ENCODE data around the gene SDR39U1. TPM values are rescaled to one million over a fixed set of nuclear protein-coding genes. Genes with fewer than 3 reads are reported as not detected.

Gene SDR39U1
- total and polyA plus RNA-seq, 10 of the 15 experiments (the other 5 are each of a cell fraction or from before 2014, with no cell fraction given): 14.0 to 89.3 (median 42.2) TPM

DNA sequence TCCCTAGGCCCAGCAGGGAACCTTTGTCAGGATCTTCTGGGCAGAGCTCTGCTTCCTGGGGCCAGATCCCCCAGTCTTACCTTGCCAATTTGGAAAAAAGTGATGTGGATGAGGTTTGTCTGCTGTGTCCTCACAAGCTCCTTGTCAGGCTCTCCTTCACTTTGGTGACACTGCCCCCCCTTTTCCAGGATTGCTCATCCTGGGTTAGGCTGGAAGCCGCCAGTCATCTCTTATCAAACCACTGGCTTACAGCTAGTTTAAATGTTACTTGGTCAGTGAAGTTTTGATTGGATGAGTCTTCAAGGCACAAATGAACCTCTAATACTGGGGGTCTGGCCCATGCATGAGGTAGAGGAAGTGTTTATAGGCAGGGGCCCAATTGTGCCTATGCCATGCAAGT, 28.5 kb downstream of the SDR39U1 start (continued):
- TF ChIP-seq, protein P1, sequence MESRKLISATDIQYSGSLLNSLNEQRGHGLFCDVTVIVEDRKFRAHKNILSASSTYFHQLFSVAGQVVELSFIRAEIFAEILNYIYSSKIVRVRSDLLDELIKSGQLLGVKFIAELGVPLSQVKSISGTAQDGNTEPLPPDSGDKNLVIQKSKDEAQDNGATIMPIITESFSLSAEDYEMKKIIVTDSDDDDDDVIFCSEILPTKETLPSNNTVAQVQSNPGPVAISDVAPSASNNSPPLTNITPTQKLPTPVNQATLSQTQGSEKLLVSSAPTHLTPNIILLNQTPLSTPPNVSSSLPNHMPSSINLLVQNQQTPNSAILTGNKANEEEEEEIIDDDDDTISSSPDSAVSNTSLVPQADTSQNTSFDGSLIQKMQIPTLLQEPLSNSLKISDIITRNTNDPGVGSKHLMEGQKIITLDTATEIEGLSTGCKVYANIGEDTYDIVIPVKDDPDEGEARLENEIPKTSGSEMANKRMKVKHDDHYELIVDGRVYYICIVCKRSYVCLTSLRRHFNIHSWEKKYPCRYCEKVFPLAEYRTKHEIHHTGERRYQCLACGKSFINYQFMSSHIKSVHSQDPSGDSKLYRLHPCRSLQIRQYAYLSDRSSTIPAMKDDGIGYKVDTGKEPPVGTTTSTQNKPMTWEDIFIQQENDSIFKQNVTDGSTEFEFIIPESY (IDR thresholded peaks at IDR 0.05): no peak
- TF ChIP-seq, protein P2, sequence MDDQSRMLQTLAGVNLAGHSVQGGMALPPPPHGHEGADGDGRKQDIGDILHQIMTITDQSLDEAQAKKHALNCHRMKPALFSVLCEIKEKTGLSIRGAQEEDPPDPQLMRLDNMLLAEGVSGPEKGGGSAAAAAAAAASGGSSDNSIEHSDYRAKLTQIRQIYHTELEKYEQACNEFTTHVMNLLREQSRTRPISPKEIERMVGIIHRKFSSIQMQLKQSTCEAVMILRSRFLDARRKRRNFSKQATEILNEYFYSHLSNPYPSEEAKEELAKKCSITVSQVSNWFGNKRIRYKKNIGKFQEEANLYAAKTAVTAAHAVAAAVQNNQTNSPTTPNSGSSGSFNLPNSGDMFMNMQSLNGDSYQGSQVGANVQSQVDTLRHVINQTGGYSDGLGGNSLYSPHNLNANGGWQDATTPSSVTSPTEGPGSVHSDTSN (IDR thresholded peaks at IDR 0.05; ENCODE audit: insufficient replicate concordance, low read depth, low read length): no peak
- no peak for TF ChIP-seq ETV6 (conservative IDR thresholded peaks at IDR 0.05 in 1 of 2, IDR thresholded peaks at IDR 0.05 in 1 of 2; ENCODE audit: borderline replicate concordance in 1 of 2, low read depth in 1 of 2)
- TF ChIP-seq, protein P3, sequence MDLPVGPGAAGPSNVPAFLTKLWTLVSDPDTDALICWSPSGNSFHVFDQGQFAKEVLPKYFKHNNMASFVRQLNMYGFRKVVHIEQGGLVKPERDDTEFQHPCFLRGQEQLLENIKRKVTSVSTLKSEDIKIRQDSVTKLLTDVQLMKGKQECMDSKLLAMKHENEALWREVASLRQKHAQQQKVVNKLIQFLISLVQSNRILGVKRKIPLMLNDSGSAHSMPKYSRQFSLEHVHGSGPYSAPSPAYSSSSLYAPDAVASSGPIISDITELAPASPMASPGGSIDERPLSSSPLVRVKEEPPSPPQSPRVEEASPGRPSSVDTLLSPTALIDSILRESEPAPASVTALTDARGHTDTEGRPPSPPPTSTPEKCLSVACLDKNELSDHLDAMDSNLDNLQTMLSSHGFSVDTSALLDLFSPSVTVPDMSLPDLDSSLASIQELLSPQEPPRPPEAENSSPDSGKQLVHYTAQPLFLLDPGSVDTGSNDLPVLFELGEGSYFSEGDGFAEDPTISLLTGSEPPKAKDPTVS (IDR thresholded peaks at IDR 0.05; ENCODE audit: low read depth, low read length): no peak
- TF ChIP-seq IRF4 (IDR thresholded peaks at IDR 0.05; ENCODE audit: low read depth, low read length): no peak
